GM18502 (cell line): ENCODE measurements around the gene FPR1.
"Not testable (repeated sequence)": the region's sequence is repeated elsewhere in the genome, so short reads cannot be mapped to it uniquely, and the experiment has no call there.

Source experiments
- ATAC-seq: cut with Tn5 transposase; IDR thresholded peaks from one replicate; pipeline ENCODE4 v1.9.1; 2021; ENCODE audit warnings: mild to moderate bottlenecking; ENCODE audit not compliant: unreplicated experiment, poor library complexity

The FPR1 gene

DNA sequence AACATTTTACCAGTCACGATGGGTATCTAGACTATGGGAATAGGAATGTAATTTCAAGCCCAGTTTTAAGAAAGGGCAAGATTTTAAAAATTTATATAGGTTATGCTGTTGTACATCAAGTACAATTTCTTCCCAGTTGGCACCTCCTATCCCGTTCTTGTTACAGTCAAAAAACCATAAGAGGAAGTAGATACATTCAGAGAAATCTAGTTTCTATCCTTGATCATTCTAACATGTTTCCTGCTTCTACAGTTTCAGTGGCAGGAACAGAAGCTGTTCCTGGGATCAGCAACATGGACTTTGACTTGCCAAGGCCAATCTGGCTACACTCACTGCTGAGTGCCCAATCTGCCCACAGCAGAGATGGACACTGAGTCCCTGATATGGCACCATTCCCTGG is 28.6 kb upstream of the FPR1 start:
- no peak for ATAC-seq

DNA sequence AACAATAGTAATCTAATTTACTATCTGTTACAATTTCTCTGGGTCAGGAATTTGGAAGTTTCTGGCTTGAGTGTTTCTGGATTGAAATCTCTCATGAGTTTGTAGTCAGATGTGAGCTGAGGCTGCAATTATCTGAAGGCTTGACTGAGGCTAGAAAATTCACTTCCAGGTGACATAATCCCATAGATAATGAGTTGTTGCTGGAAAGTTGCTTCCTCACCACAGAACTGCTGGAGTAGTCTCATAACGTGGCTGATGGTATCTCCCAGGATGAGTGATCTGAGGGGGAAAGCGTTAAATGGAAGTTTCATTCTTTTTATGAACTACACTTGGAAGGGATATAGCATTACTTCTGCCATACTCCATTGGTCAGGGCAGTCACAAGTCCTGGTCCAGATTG is 28.0 kb upstream of the FPR1 start:
- ATAC-seq: no peak

DNA sequence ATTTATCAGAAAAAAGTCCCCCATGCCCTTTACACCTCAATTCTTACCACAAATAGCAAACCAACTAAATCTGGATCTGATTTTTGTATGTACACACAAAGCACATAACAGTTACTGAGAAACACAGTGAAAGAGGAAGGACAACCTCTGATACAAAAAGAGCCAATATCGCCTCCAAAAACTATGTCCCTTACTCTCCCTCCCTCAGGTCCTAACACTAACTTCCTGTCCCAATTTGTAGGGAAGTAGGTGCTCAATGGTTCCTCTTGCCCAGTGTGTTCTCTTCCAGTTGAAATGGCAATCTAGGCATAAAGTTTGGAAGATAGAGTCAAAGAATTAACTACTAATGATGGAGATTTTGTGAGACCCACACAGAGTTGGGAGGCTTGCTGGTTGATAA is 27.5 kb upstream of the FPR1 start:
- no peak for ATAC-seq

GRCh38 chr19:51777570-51778462 is 26.1 kb upstream of the FPR1 start:
- ATAC-seq: no peak

DNA sequence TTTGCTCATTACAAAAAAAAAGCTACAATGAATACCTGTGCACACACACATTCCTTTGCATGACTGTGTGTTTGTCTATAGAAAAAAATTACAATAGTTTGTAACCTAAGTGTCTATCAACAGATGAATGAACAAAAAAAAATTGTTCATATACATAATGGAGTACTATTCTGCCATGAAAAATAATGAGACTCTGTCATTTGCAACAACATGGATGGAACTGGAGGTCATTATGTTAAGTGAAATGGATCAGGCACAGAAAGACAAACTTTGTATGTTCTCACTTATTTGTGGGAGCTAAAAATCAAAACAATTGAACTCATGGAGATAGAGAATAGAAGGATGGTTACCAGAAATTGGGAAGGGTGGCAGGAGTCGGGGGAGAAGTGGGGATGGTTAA is 24.9 kb upstream of the FPR1 start:
- ATAC-seq: not testable (repeated sequence)

DNA sequence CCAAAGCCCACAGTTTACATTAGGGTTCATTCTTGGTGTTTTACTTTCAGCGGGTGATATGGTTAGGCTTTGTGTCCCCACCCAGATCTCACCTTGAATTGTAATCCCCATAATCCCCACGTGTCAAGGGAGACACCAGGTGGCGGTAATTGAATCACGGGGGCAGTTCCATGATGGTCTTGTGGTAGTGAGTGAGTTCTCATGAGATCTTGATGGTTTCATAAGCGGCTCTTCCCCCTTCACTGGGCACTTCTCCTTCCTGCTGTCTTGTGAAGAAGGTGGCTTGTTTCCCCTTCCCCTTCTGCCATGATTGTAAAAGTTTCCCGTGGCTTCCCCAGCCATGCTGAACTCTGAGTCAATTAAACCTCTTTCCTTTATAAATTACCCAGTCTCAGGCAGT is 21.3 kb upstream of the FPR1 start:
- ATAC-seq: no peak

- ATAC-seq: no peak
Measured at GRCh38 chr19:51771376-51772130, 19.9 kb upstream of the FPR1 start.

GRCh38 chr19:51766461-51766860 is 14.8 kb upstream of the FPR1 start:
- no peak for ATAC-seq

- no peak for ATAC-seq
Measured at GRCh38 chr19:51765086-51765485, 13.4 kb upstream of the FPR1 start.

GRCh38 chr19:51761696-51762095 is 10.0 kb upstream of the FPR1 start:
- no peak for ATAC-seq

GRCh38 chr19:51760697-51761356 is 9.1 kb upstream of the FPR1 start, which contains the start of gene FPR2:
Gene FPR2 (plus strand): TSS chr19:51761180. CDS start chr19:51768659, 7,479 bp downstream.
- no peak for ATAC-seq

DNA sequence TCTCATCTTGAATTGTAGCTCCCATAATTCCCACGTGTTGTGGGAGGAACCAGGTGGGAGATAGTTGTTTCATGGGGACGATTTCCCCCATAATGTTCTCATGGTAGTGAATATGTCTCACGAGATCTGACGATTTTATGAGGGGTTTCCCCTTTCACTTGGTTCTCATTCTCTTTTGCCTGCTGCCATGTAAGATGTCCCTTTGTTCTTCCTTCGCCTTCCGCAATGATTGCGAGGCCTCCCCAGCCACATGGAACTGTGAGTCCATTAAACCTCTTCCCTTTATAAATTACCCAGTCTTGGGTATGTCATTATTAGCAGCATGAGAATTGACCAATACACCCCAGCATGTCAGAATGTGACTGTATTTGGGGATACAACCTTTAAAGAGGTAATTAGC is 3.9 kb upstream of the FPR1 start:
- no peak for ATAC-seq

DNA sequence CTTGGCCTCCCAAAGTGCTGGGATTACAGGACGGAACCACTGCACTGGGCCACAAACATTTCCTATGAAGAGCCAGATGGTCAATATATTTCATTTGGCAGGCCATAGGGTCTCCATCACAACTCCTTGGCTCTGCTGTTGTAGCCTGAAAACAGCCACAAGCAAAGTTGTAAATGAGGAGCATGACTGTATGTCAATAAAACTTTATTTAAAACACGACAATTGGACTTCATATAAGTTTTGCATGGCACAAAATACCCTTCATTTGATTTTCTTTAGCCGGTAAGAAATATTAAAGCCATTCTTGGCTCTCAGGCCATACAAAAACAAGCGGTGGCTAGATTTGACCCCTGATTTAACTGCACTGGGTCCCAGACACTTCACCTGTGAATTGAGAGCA is 3.1 kb upstream of the FPR1 start:
- ATAC-seq: no peak

DNA sequence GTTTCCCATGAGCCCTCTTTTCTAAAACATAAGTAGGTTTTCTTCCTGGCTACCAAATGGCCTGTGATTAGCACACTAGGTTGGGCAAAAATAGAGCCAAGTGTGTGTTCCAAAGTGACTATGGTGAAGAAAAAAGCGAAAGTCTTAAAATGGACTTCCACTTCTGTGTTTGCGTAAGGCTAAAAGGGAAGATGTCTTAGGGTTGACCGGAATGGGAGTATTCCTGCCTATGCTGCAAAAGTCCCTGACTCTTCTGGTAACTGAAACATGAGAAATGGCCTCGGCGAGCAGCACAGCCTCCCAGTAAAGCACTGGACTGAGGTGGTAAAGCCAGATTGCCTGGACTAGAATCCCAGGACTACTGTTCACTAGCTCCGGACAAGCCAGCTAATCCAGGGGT is 2.4 kb upstream of the FPR1 start:
- ATAC-seq: no peak

DNA sequence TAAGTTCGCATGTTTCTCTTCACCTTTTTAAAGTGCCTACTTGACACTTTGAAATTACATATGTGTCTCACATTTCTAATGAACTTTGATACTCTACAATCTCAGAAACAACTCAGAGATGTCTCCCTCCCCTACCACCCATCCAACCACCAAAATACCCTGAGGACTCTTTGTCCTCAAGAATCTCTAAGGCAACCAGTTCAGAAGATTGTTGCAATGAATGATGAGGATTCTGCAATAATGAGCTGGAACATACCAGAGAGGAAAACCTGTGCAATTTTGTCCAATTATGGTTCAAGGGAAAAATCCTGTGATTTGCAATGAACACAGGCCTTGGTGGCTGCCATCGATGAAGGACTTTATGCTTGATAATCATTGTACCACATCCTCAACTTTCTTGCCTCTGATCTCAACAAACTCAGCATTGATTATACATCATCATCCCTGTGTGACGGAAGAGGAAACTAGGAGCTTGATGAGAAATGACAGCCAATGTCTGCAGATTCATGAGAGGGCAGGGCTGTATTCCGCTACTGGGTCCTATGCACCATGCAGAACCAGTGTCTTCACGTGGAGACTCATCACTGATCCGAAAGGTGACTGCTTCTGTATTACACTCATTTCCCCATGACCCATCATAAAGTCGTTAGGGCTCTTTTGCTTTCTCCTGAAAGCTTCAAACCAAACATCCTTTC is 1.1 kb downstream of the FPR1 start:
- ATAC-seq: no peak

DNA sequence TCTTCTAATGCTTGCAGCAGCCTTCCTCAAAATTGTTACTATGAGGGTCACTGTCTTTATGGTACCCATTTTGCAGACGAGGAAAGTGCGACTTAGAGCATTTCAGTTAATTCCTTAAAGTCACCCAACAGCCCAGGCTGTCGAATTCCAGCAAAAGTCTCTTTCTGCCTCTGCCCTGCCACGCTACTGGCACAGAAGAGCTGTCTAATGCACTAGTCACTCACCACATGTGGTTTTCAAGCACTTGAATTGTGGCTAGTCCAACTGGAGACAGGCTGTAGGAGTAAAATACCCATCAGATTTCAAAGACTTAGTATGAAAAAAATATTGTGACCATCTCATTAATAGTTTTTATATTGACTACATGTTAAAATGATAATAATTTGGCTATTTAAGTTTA is 1.7 kb downstream of the FPR1 start:
- no peak for ATAC-seq

- no peak for ATAC-seq
Measured at GRCh38 chr19:51746731-51747130, 4.9 kb downstream of the FPR1 start.

- ATAC-seq: no peak
Measured at GRCh38 chr19:51743405-51743804, 8.3 kb downstream of the FPR1 start.

DNA sequence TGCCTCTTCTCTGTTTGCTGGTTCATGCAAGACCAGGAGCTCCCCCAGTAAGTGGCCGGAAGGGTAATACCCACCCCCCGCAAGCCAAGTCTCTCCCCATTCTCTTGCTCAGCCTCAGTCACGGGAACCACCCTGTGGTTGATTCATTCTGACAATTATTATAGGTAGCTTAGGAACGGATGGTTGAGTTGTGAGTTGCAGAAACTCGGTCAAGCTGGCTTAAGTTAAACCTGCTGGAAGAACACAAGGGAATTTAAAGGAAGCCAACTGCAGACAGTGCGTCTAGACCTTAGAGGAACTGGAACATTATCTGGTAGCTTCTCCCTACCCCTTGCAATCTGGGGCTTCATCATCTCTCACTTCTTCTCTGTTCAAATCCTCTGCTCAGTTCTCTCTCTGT is 8.9 kb downstream of the FPR1 start:
- no peak for ATAC-seq

DNA sequence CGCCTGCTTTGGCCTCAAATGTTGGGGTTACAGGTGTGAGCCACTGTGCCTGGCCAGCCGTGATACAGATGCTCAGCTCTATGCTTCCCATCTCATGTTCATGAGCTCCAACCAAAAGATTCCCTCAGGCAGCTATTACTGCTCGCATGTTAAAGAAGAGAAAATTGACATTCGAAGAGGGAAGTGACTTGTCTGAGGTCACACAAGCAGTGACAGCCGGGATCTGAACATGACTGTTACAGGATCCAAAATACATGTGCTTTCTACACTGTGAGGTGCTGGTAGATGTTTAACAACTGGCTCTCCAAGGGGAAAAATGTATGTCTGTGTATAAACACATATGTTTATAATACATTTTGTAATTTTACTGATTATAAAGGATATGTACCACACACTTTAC is 11.3 kb downstream of the FPR1 start:
- ATAC-seq: no peak
